Midbrain (tissue), 1 donor: Measurements from ENCODE around the gene RNASE4.
"Not testable (repeated sequence)": the region's sequence is repeated elsewhere in the genome, so short reads cannot be mapped to it uniquely, and the experiment has no call there.

Experiments
- DNase-seq: peaks from one replicate; lab custom pipeline; 2025; lab: John Stamatoyannopoulos, UW

The RNASE4 gene

DNA sequence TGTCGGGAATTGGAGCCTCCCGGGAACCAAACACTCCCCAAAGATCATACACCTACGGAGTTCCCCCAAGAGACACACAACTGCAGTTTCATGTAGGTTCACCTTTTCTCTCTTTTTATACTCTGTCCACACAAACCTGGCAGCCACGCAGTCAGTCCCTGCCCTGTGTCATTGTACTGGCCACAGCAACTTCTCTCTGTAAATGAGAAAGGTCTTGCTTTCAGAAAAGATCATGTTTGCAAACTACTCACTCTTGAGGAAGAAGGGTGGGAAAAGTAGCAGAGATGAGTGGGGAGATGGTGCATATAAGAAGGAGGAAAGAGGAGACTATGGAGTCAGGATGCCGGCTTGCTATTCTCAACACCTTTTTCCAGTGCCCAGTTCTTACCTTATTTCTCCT, 14.6 kb downstream of the RNASE4 start:
- no peak for DNase-seq

DNA sequence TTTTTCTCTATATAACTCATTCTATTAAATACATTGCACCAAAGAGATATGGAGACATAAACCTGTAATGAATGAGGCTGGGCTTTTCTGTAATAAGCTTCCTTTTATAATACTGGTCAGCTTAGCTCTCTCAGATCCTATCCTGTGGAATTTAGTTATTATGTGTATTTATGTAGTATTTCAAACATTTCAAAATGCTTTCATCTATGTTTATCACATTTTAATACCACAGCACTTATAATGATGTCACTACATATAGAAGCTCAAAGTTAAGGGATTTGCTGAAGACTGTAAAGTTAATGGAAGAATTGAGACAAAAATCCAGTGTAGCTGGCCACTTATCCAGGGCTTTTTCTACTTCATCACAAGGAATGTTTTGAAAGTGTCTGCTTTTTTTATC, 15.6 kb downstream of the RNASE4 start:
- DNase-seq: no peak

DNA sequence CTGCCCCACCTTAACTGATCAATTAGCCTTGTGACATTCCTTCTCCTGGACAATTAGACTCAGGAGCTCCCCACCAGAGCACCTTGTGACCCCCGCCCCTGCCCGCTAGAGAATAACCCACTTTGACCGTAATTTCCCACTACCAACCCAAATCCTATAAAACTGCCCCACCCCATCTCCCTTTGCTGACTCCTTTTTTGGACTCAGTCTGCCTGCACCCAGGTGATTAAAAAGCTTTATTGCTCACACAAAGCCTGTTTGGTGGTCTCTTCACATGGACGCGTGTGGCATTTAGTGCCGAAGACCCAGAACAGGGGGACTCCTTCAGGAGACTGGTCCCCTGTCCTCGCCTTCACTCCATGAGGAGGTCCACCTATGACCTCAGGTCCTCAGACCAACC, 16.6 kb downstream of the RNASE4 start:
- DNase-seq: not testable (repeated sequence)

DNA sequence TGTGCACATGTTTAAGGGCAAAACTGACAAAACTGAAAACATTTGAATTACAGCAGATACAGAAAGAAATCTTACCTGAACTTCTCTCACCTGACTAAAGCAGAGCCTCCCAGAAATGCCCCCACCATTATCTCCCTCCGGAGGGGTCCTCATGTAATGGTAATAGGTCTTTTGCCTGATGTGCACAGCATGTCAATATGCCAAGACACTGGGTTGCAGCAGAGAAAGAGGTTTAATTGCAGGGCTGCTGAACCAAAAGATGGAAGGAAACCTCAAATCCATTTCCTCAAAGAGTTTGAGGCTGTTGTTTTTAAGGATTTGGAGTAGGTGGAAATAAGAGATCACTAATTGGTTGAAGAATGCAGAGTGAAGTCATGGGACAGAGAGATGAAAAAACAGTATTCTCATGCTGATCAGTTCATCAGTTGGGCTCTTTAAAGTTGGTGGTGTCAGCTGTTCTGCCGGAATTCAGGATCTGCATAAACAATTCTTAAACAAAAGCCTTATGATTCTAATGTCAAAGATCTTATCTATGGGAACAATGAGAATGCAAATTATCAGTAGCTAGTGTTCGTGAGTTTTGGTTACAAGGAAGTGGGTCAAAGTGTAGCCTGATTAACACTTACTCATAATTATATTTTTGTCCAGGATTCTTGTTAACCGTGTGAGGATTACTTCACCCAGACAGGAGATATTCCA, 22.4 kb downstream of the RNASE4 start:
- no peak for DNase-seq

- DNase-seq: no peak
Measured at GRCh38 chr14:20707622-20708021, 23.3 kb downstream of the RNASE4 start.

DNA sequence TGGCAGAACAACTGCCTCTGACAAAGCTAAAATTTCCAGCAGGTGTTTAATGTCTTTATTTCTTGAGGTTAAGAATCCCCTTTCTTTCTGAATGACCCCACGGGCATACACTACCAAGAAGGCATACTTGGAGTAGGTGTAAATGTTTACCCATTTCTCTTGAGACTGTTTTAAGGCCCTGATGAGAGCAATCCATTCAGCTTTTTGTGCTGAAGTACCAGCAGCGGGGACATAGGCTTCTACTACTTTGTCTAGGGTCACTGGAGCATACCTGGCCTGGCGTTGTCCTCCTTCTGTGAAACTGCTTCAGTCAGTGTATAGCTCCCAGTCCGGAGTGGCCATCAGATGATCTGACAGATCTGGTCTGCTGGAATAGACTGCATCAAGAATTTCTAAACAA, 26.9 kb downstream of the RNASE4 start:
- no peak for DNase-seq

- DNase-seq: no peak
Measured at GRCh38 chr14:20711685-20712084, 27.3 kb downstream of the RNASE4 start.

GRCh38 chr14:20712904-20713303, 28.5 kb downstream of the RNASE4 start:
- DNase-seq: no peak

GRCh38 chr14:20714593-20715250, 30.4 kb downstream of the RNASE4 start:
- DNase-seq: peak; percentile 13

DNA sequence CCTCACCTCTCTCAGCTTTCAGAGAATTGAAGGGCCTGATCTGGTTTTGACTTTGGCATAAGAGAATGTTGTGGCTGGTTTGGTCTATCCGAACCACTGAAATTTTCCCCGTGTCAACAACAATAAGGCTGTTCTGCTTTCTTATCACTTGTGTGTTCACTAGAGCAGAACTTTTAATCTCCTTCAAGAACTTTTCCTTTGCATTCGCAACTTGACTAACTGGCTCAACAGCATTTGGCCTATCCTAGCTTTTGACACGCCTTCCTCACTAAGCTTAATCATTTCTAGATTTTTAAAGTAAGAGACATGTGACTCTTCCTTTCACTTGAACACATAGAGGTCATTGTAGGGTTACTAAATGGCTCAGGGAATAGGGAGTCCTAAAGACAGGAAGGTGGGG, 35.4 kb downstream of the RNASE4 start:
- no peak for DNase-seq

GRCh38 chr14:20720741-20721140, 36.4 kb downstream of the RNASE4 start:
- DNase-seq: no peak

DNA sequence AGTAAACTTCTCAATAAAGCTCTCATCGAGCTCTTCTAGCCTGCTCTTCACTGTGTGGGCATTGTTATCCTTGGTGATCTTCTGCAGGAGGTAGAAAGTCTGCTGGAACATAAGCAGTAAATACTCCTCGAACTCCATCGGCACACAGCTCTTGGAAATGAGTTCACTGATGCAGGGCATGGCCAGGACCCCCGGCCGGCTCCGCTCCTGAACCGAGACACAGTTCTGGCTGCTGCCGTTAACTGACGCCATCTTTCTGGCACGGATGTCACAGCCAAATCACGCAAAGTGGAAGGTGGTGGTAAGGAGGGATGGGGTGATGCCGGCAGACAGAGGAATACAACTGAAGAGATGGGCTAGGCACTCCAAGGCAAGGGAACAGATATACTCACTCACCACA, 37.7 kb downstream of the RNASE4 start:
- DNase-seq: no peak

- DNase-seq: no peak
Measured at GRCh38 chr14:20723488-20723887, 39.1 kb downstream of the RNASE4 start.

DNA sequence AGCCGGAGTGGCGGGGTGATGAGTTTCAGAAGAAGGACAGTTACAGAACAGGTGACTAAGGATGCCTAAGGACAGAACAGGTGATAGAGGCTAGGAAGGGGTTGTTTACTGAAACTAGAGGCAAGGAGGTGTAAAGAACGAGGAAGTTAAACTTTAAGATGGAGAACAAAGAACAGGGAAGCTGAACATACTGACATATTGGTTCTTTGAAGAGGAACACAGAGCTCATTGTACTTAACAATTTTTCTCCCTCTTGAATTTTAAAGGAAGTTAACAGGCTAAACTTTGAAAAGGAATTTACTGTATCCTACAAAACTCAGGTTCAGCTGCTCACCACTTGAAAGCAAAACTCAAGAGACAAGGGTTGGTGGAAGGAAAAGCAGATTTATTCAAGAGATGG, 41.8 kb downstream of the RNASE4 start:
- not testable (repeated sequence) for DNase-seq

DNA sequence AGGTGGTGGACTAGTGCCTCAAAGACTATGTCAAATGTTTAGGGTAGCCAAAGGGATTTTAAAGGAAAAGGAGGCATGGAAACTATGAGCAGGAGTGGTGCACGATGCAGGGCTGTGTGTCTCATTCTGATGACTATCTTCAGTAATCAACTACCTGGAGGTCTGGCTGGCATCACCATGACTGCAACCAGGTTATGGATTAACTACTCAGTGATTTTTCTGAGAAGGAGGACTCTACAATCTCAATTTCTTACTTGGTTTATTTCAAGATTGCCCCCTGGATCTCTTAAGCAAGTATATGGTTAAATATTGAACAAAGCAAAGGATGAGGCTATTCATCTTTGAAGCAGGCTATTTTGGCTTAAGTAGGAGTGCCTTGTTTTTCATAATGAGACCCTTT, 42.2 kb downstream of the RNASE4 start:
- no peak for DNase-seq

- DNase-seq: no peak
Measured at GRCh38 chr14:20730891-20731290, 46.5 kb downstream of the RNASE4 start.

DNA sequence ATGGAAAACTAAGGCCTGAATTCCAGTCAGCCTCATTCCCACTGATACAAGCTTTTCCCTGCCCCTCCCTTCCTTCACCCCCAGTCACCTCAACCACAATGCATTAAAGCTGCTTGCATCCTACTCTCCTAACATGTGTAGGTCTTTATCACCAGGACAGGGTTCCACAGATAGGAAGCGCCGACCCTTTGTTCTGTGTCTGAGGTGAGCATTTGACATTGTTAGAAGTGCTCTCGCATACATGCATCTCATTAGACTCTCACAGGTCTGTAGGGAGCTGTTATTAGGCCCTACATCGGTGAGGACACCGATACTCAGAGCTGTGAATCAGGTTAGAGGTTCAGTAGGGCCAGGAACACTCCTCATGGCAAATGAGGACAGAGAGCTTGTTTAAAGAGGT, 48.1 kb downstream of the RNASE4 start:
- DNase-seq: no peak

GRCh38 chr14:20732979-20733635, 48.7 kb downstream of the RNASE4 start:
- DNase-seq: no peak

DNA sequence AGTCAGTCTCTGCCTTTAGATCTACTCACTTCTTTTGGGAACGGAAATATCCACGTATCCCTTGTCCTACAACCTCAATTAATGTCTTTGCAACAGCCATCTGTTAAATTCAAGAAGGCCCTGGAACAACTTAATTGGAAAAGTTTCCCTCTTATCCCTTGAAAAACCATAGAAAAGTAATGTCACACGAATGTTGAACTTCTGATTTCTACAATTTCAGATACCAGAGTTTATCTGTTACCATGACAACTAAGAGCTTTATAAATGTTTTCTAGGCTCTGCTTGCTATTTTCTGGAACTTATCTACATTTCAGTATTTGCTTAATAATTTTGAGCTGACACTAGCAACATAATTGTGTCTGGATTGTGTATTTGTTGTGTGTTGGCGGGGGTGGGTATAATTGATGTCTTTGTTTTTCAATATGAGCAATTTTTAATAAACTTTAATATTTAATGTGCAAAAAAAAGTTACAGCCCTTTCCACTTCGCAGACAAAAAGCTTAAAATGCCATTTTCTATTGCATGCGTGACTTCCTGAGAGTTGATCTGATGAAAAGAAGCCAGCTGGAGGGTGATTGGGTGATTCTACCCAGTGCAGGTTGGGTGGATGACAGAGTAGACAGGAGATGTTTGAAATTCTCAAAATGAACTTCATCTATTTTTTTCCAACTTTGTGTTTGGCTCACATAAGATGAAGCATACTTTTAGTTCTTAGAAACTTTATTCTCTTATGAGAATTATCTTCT, 49.5 kb downstream of the RNASE4 start:
- DNase-seq: no peak

- DNase-seq: no peak
Measured at GRCh38 chr14:20734430-20734806, 50.1 kb downstream of the RNASE4 start.

DNA sequence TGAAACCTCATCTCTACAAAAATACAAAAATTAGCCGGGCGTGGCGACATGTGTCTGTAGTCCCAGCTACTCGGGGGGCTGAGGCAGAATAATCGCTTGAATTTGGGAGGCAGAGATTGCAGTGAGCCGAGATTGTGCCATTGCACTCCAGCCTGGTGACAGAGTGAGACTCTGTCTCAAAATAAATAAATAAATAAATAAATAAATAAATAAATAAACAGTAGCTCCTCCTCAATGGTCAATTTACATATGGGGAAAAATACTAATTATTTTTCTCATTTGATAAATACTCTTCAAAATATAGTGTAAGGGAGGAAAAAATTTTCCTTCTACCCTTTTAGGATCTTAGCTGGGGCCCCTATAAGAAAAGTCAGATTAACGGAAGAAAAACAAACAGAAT, 53.9 kb downstream of the RNASE4 start:
- DNase-seq: not testable (repeated sequence)

DNA sequence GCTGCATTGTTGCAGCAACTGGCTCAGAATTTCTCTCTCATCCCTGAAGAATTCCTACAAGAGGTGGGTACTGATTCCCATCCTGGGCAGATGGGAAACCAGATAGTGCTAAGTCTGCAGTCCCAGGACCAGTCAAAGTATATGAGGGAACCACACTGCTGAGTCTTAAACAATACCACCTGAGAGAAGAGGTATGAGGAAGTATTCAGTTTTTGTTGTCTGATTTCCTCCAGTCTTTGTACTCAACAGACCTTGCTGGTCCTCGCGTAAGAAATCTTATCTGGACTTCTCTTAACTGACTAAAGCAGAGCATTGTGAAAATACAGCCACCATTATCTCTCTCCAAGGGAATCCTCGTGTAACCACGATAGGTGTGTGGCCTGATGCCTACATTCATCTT, 57.8 kb downstream of the RNASE4 start:
- no peak for DNase-seq

GRCh38 chr14:20743556-20743955, 59.2 kb downstream of the RNASE4 start:
- no peak for DNase-seq
